Lower lobe of right lung (tissue), 2 donors: ENCODE results near the gene TSHZ3. TPM values are rescaled to one million over a fixed set of nuclear protein-coding genes. Genes with fewer than 3 reads are reported as not detected.

ENCODE experiments used
- ATAC-seq, 2 donors: fragments of 200-7000 bp; cut with Tn5 transposase; one replicate each; pipeline ENCODE4 v1.9.1; 2020 to 2022; ENCODE audit warnings: mild to moderate bottlenecking in 2 of 2, moderate library complexity in 2 of 2
- DNase-seq: peaks from one replicate; pipeline ENCODE4 v3.0.0-alpha.2; 2020
- H3K27ac ChIP-seq: fragments of 200-600 bp; one replicate; pipeline ENCODE4 v1.8.0; 2022
- H3K27me3 ChIP-seq: fragments of 200-600 bp; one replicate; pipeline ENCODE4 v1.8.0; 2022; ENCODE audit warnings: low read depth
- H3K36me3 ChIP-seq: fragments of 200-600 bp; one replicate; pipeline ENCODE4 v1.8.0; 2022; ENCODE audit warnings: mild to moderate bottlenecking
- H3K4me1 ChIP-seq: fragments of 200-600 bp; one replicate; pipeline ENCODE4 v1.8.0; 2022
- H3K4me3 ChIP-seq: fragments of 200-600 bp; one replicate; pipeline ENCODE4 v1.8.0; 2022; ENCODE audit warnings: mild to moderate bottlenecking
- H3K9me3 ChIP-seq: fragments of 200-600 bp; one replicate; pipeline ENCODE4 v1.8.0; 2022
- intact Hi-C: fragments of 100-400 bp; cut with DNase I; formaldehyde crosslinking; loops from one replicate; pipeline ENCODE4 v1.11.0; 2022
- total RNA-seq: library from RNA; stranded (reverse); fragmentation: NEBNext Ultra II Directional; extraction: Animal tissue kit (Norgen Biotek cat#: 25700); gene quantifications from one replicate; pipeline ENCODE4 v1.2.1, GENCODE V29; 2021
- TF ChIP-seq, protein P1 (sequence below): fragments of 200-600 bp; IDR thresholded peaks from one replicate; pipeline ENCODE4 v1.8.0; 2022; ENCODE audit warnings: antibody characterized with exemption, mild to moderate bottlenecking
- donor health status: DM: no; HTN: yes; CAD: no; lungs with severe emphysema.

TSHZ3 gene
- total RNA-seq, 1 donor from 2014 or later, result 5.7 TPM

DNA sequence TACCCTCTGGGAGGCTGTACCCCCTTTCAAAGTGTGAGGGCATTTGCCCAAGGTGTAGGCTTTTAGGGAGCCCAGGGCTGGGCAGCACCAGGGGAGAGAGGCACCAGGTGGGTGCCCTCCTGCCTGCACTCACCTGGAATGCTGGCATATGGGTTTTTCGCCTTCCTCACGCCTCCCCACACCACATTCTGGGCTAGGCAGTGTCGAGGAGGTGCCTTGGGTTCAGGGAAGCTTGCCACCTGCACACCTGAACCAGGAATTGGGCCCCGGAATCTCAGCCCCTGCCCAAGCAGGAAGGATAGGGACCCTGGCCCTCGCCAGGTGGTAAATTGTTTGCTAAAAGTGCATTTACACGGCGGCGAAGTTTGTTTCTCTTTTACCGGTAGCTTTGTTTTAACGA lies 5.1 kb upstream of the TSHZ3 start:
- no peak for ATAC-seq
- Histone ChIP-seq H3K27ac (no peak overlapping the region), H3K4me1 (peaks cover 21% of the 10 kb centered on the region), H3K36me3 (no peaks in the 10 kb centered on the region), H3K9me3 (no peaks in the 10 kb centered on the region), H3K27me3 (peaks cover 80% of the 10 kb centered on the region), H3K4me3 (no peak overlapping the region)
- TF ChIP-seq, protein P1, sequence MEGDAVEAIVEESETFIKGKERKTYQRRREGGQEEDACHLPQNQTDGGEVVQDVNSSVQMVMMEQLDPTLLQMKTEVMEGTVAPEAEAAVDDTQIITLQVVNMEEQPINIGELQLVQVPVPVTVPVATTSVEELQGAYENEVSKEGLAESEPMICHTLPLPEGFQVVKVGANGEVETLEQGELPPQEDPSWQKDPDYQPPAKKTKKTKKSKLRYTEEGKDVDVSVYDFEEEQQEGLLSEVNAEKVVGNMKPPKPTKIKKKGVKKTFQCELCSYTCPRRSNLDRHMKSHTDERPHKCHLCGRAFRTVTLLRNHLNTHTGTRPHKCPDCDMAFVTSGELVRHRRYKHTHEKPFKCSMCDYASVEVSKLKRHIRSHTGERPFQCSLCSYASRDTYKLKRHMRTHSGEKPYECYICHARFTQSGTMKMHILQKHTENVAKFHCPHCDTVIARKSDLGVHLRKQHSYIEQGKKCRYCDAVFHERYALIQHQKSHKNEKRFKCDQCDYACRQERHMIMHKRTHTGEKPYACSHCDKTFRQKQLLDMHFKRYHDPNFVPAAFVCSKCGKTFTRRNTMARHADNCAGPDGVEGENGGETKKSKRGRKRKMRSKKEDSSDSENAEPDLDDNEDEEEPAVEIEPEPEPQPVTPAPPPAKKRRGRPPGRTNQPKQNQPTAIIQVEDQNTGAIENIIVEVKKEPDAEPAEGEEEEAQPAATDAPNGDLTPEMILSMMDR, result no peak
- intact Hi-C loops, result no loop called here
- DNase-seq, result no peak

DNA sequence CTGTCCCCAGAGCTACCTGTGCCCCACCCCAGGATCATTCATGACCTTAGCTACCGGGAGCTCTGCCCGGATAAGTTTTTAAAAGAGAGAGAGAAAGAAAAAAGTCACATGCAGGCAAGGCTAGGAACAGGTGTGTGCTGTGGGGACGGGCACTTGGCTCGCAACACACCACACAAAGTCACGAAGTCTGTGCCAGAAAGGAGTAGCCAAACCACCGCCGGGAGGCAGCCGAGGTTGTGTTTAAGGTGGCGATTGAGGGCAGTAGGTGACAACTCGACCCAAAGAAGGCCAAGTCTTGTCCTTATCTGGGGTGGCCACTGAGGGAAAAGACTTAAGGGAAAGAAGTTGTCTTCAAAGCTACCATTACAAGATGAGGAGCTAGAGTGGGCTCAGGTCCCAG lies 4.6 kb upstream of the TSHZ3 start:
- TF ChIP-seq, protein P1, result no peak
- Histone ChIP-seq H3K27ac (no peak overlapping the region), H3K27me3 (peaks cover 80% of the 10 kb centered on the region), H3K36me3 (no peaks in the 10 kb centered on the region), H3K4me1 (peaks cover 22% of the 10 kb centered on the region), H3K9me3 (no peaks in the 10 kb centered on the region), H3K4me3 (no peak overlapping the region)
- ATAC-seq, result no peak
- intact Hi-C loops, result no loop called here
- DNase-seq, result no peak

GRCh38 chr19:31352782-31353651 lies 3.8 kb upstream of the TSHZ3 start:
- H3K9me3 ChIP-seq, result no peaks in the 10 kb centered on the region
- ATAC-seq, result no peak
- no peak overlapping the region for H3K27ac ChIP-seq
- TF ChIP-seq, protein P1, result no peak
- H3K36me3 ChIP-seq, result no peaks in the 10 kb centered on the region
- H3K4me3 ChIP-seq, result no peak overlapping the region
- peaks cover 30% of the 10 kb centered on the region for H3K4me1 ChIP-seq
- DNase-seq, result no peak
- intact Hi-C loops, result no loop called here
- peaks cover 77% of the 10 kb centered on the region for H3K27me3 ChIP-seq

GRCh38 chr19:31352296-31352781 lies 3.1 kb upstream of the TSHZ3 start:
- intact Hi-C loops, result no loop called here
- peaks cover 75% of the 10 kb centered on the region for H3K27me3 ChIP-seq
- ATAC-seq (no peak), DNase-seq (no peak)
- no peak overlapping the region for H3K27ac ChIP-seq
- no peak overlapping the region for H3K4me3 ChIP-seq
- H3K9me3 ChIP-seq, result no peaks in the 10 kb centered on the region
- H3K36me3 ChIP-seq, result no peaks in the 10 kb centered on the region
- H3K4me1 ChIP-seq, result peaks cover 31% of the 10 kb centered on the region
- TF ChIP-seq, protein P1, result no peak

GRCh38 chr19:31351855-31352195 lies 2.6 kb upstream of the TSHZ3 start:
- no peaks in the 10 kb centered on the region for H3K36me3 ChIP-seq
- intact Hi-C loops, result no loop called here
- peaks cover 31% of the 10 kb centered on the region for H3K4me1 ChIP-seq
- H3K4me3 ChIP-seq, result peak overlapping the region; percentile 88
- ATAC-seq (no peak), DNase-seq (no peak)
- TF ChIP-seq, protein P1, result no peak
- H3K27me3 ChIP-seq, result peaks cover 72% of the 10 kb centered on the region
- H3K9me3 ChIP-seq, result no peaks in the 10 kb centered on the region
- no peak overlapping the region for H3K27ac ChIP-seq
